NB4 (cell line): Measurements from ENCODE around the gene ERBB4.

ENCODE experiments used
- MYC ChIP-seq: IDR thresholded peaks from 2 replicates; pipeline ENCODE4 v1.6.1; 2011; ENCODE audit warnings: low read depth, low read length
- POLR2A ChIP-seq: IDR thresholded peaks from 2 replicates; pipeline ENCODE4 v1.6.1; 2011; ENCODE audit warnings: mild to moderate bottlenecking; ENCODE audit not compliant: insufficient read length; ENCODE audit errors: extremely low read depth
- TF ChIP-seq, protein P1 (sequence below): IDR thresholded peaks from one replicate; pipeline ENCODE4 v1.5.1; 2012; ENCODE audit warnings: low read depth, low read length
- TF ChIP-seq, protein P2 (sequence below): IDR thresholded peaks from 2 replicates; pipeline ENCODE4 v1.6.1; 2011; ENCODE audit warnings: low read depth, low read length

DNA sequence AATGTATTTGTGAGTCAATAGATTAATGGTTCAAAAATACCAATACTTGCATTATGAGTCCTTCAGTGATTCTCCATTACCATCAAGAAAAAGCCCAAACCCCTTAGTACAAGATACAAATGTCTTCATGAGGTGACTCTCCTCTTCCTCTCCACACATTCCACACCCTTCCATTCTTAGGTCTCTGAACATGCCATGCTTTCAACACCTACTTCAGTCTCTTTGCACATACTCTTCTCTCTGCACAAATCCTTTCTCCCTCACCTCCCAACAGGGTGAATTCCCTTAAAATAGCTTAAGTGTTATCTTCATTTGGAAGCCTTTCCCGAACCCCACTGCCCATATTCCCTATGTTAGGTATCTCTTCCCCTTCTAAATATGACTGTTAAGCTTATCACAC, 131.9 kb downstream of the ERBB4 start:
- TF ChIP-seq, protein P1, sequence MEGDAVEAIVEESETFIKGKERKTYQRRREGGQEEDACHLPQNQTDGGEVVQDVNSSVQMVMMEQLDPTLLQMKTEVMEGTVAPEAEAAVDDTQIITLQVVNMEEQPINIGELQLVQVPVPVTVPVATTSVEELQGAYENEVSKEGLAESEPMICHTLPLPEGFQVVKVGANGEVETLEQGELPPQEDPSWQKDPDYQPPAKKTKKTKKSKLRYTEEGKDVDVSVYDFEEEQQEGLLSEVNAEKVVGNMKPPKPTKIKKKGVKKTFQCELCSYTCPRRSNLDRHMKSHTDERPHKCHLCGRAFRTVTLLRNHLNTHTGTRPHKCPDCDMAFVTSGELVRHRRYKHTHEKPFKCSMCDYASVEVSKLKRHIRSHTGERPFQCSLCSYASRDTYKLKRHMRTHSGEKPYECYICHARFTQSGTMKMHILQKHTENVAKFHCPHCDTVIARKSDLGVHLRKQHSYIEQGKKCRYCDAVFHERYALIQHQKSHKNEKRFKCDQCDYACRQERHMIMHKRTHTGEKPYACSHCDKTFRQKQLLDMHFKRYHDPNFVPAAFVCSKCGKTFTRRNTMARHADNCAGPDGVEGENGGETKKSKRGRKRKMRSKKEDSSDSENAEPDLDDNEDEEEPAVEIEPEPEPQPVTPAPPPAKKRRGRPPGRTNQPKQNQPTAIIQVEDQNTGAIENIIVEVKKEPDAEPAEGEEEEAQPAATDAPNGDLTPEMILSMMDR = no peak
- TF ChIP-seq, protein P2, sequence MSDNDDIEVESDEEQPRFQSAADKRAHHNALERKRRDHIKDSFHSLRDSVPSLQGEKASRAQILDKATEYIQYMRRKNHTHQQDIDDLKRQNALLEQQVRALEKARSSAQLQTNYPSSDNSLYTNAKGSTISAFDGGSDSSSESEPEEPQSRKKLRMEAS = no peak
- TF ChIP-seq POLR2A = no peak
- no peak for TF ChIP-seq MYC
